ENCODE measurements around the gene SPRY2. TPM values are rescaled to one million over a fixed set of nuclear protein-coding genes. Genes with fewer than 3 reads are reported as not detected.

SPRY2 gene
- total and polyA plus RNA-seq, 2 of the 8 experiments (the other 6 are each of a cell fraction or from before 2014, with no cell fraction given), result 37.7 to 37.9 TPM

- POLR2A ChIA-PET (ENCODE audit: partially characterized antibody), result no interaction called here
- no peak overlapping the region for H2BK20ac ChIP-seq (ENCODE audit: low read length)
- H3K27me3 ChIP-seq (replicated peaks in 1 of 4; ENCODE audit: control insufficient read depth in 3 of 4, extremely low read depth in 1 of 4, insufficient read depth in 3 of 4, low read length in 3 of 4), result no peaks in the 10 kb centered on the region
- no peak overlapping the region for H3K4me2 ChIP-seq (ENCODE audit: insufficient read depth in 1 of 2, low read depth in 2 of 2, low read length in 2 of 2)
- H3K23me2 ChIP-seq (ENCODE audit: low read depth, low read length), result no peaks in the 10 kb centered on the region
- no peak overlapping the region for H4K8ac ChIP-seq (ENCODE audit: extremely low read depth, insufficient read depth, low read length)
- H2BK12ac ChIP-seq (ENCODE audit: low read depth, low read length), result no peak overlapping the region
- no peak overlapping the region for H2AFZ ChIP-seq (ENCODE audit: low read length)
- TF ChIP-seq POU5F1 (IDR thresholded peaks at IDR 0.05; ENCODE audit: low read depth, low read length) (no peak), SAP30 (IDR thresholded peaks at IDR 0.05; ENCODE audit: insufficient read depth, insufficient replicate concordance, low read length) (no peak), SIX5 (IDR thresholded peaks at IDR 0.05; ENCODE audit: low read depth, low read length) (no peak), EP300 (IDR thresholded peaks at IDR 0.05; ENCODE audit: borderline replicate concordance in 1 of 2, low read depth in 2 of 2, low read length in 2 of 2) (no peak), ASH2L (IDR thresholded peaks at IDR 0.05; ENCODE audit: low read length) (no peak), POLR2AphosphoS5 (IDR thresholded peaks at IDR 0.05; ENCODE audit: low read depth, low read length) (no peak)
- no peak overlapping the region for H3K4me3 ChIP-seq (ENCODE audit: extremely low read depth in 1 of 4, insufficient read depth in 2 of 4, low read depth in 3 of 4, low read length in 4 of 4)
- no peak overlapping the region for H4K91ac ChIP-seq (replicated peaks; ENCODE audit: insufficient read length, low read length)
- 91% methylated on average over 3 of the region's 3 CpGs; no CpG with 5 or more reads in 1 of the 2 experiments for WGBS, 2 experiments (ENCODE audit: extremely low coverage in 1 of 2, insufficient coverage in 1 of 2, insufficient read length in 1 of 2, insufficient replicate concordance in 2 of 2, low coverage in 1 of 2, low lambda C conversion rate in 2 of 2, missing lambda C conversion rate in 1 of 2)
- no peak overlapping the region for H2BK120ac ChIP-seq (replicated peaks; ENCODE audit: low read depth, low read length)
- H4K5ac ChIP-seq (ENCODE audit: insufficient read length, low read depth, low read length), result no peak overlapping the region
- CTCF ChIA-PET (ENCODE audit: partially characterized antibody), result interaction anchor here (1.1 to 1.9 kb wide), 4 partner anchors 9 to 19 kb away, joined by 3 to 7 read pairs (median 5); no protein-coding TSS in a partner anchor
- H3K14ac ChIP-seq (ENCODE audit: insufficient read length), result no peak overlapping the region
- no peak overlapping the region for H3K4ac ChIP-seq (replicated peaks; ENCODE audit: insufficient read length, low read depth, low read length)
- no peak overlapping the region for H3K56ac ChIP-seq (replicated peaks; ENCODE audit: insufficient read length, low read depth, low read length)
- no peaks in the 10 kb centered on the region for H4K20me1 ChIP-seq (replicated peaks in 1 of 2; ENCODE audit: control insufficient read depth in 1 of 2, insufficient read depth in 2 of 2, low read length in 2 of 2)
- H3K9me3 ChIP-seq (ENCODE audit: insufficient read depth in 2 of 2, low read depth in 1 of 2, low read length in 1 of 2), result no peaks in the 10 kb centered on the region
- H3K79me1 ChIP-seq (ENCODE audit: low read depth, low read length), result no peaks in the 10 kb centered on the region
- DNase-seq (ENCODE audit: low read depth in 1 of 2, low spot score in 2 of 2), result no peak
- H3K27ac ChIP-seq (ENCODE audit: low read depth, low read length), result no peak overlapping the region
- H3K36me3 ChIP-seq (ENCODE audit: control insufficient read depth in 2 of 4, insufficient read depth in 4 of 4, low read length in 3 of 4), result no peaks in the 10 kb centered on the region
- no peak overlapping the region for H2BK15ac ChIP-seq (ENCODE audit: low read length)
- no peak overlapping the region for H3K9ac ChIP-seq (replicated peaks in 1 of 4; ENCODE audit: extremely low read depth in 1 of 4, low read depth in 3 of 4, low read length in 3 of 4)
- H3K18ac ChIP-seq (ENCODE audit: extremely low read depth, low read length), result no peak overlapping the region
- FAIRE-seq, result no peak
- H3K4me1 ChIP-seq (replicated peaks in 1 of 4; ENCODE audit: control insufficient read depth in 3 of 4, insufficient read depth in 4 of 4, low read length in 3 of 4), result no peaks in the 10 kb centered on the region
- H2BK5ac ChIP-seq (ENCODE audit: low read depth, low read length), result no peak overlapping the region
- no peaks in the 10 kb centered on the region for H3K79me2 ChIP-seq (ENCODE audit: control insufficient read depth in 1 of 2, insufficient read depth in 2 of 2, low read length in 2 of 2)
- H2AK5ac ChIP-seq (ENCODE audit: low read depth, low read length), result no peak overlapping the region
- H3K23ac ChIP-seq (ENCODE audit: insufficient read length), result no peak overlapping the region
Measured at GRCh38 chr13:80379245-80379644, 38.3 kb upstream of the SPRY2 start.

All from H1 (cell line).